Measurements from ENCODE around the gene CCDC183. TPM values are rescaled to one million over a fixed set of nuclear protein-coding genes. Genes with fewer than 3 reads are reported as not detected.

Gene CCDC183
- total RNA-seq, 1 experiment from 2014 or later = 4.2 TPM

GRCh38 chr9:136751244-136751643 lies 44.9 kb upstream of the CCDC183 start:
- Mint-ChIP-seq H3K4me1 (ENCODE audit: low read depth, unreplicated experiment) (no peaks in the 10 kb centered on the region), H3K9me3 (ENCODE audit: unreplicated experiment) (peaks cover 28% of the 10 kb centered on the region), H3K36me3 (ENCODE audit: insufficient read depth, unreplicated experiment) (no peaks in the 10 kb centered on the region), H3K4me3 (ENCODE audit: unreplicated experiment) (no peak overlapping the region), H3K27ac (ENCODE audit: unreplicated experiment) (no peak overlapping the region), H3K27me3 (ENCODE audit: insufficient read depth, unreplicated experiment) (no peaks in the 10 kb centered on the region)
- intact Hi-C loops (cut with micrococcal nuclease; ENCODE audit: unreplicated experiment) = no loop called here
- no peak overlapping the region for H3K4me3 ChIP-seq (ENCODE audit: low read depth, low read length)
- ChIA-PET CTCF (no interaction called here), POLR2A (no interaction called here)
- BruUV-seq (replicated peaks) = no TSS peak
- peaks cover 13% of the 10 kb centered on the region for H3K9me3 ChIP-seq
- H3K36me3 ChIP-seq (ENCODE audit: control insufficient read depth, insufficient read depth, low read length) = no peaks in the 10 kb centered on the region
- no peak for DNase-seq
- H3K27me3 ChIP-seq (replicated peaks; ENCODE audit: control insufficient read depth, insufficient read depth, low read length) = no peaks in the 10 kb centered on the region
- TF ChIP-seq CTCF (IDR thresholded peaks at IDR 0.05; ENCODE audit: insufficient read depth in 1 of 2, low read depth in 1 of 2, low read length in 1 of 2, severe bottlenecking in 1 of 2, unreplicated experiment in 1 of 2) = no peak
- H3K4me1 ChIP-seq = no peaks in the 10 kb centered on the region

- H3K9me3 Mint-ChIP-seq (ENCODE audit: unreplicated experiment) = peaks cover 28% of the 10 kb centered on the region
Measured at GRCh38 chr9:136751814-136752213, 44.3 kb upstream of the CCDC183 start.

GRCh38 chr9:136753371-136754058 lies 42.6 kb upstream of the CCDC183 start:
- H3K27me3 Mint-ChIP-seq (ENCODE audit: insufficient read depth, unreplicated experiment) = no peaks in the 10 kb centered on the region
- Histone ChIP-seq H3K27me3 (replicated peaks; ENCODE audit: control insufficient read depth, insufficient read depth, low read length) (no peaks in the 10 kb centered on the region), H3K4me1 (no peaks in the 10 kb centered on the region), H3K9me3 (peaks cover 13% of the 10 kb centered on the region), H3K4me3 (ENCODE audit: low read depth, low read length) (no peak overlapping the region), H3K36me3 (ENCODE audit: control insufficient read depth, insufficient read depth, low read length) (no peaks in the 10 kb centered on the region)
- CTCF ChIA-PET = no interaction called here
- DNase-seq = no peak
- POLR2A ChIA-PET = no interaction called here
- H3K27ac Mint-ChIP-seq (ENCODE audit: unreplicated experiment) = no peak overlapping the region
- no TSS peak for BruUV-seq (replicated peaks)
- no peak overlapping the region for H3K4me3 Mint-ChIP-seq (ENCODE audit: unreplicated experiment)
- H3K9me3 Mint-ChIP-seq (ENCODE audit: unreplicated experiment) = peaks cover 28% of the 10 kb centered on the region
- H3K4me1 Mint-ChIP-seq (ENCODE audit: low read depth, unreplicated experiment) = no peaks in the 10 kb centered on the region
- no peak for TF ChIP-seq CTCF (IDR thresholded peaks at IDR 0.05; ENCODE audit: insufficient read depth in 1 of 2, low read depth in 1 of 2, low read length in 1 of 2, severe bottlenecking in 1 of 2, unreplicated experiment in 1 of 2)
- no peaks in the 10 kb centered on the region for H3K36me3 Mint-ChIP-seq (ENCODE audit: insufficient read depth, unreplicated experiment)
- intact Hi-C loops (cut with micrococcal nuclease; ENCODE audit: unreplicated experiment) = no loop called here

More at GRCh38 chr9:136751814-136752213, 44.3 kb upstream of the CCDC183 start:
- Histone ChIP-seq H3K4me3 (ENCODE audit: low read depth, low read length) (no peak overlapping the region), H3K27me3 (replicated peaks; ENCODE audit: control insufficient read depth, insufficient read depth, low read length) (no peaks in the 10 kb centered on the region), H3K4me1 (no peaks in the 10 kb centered on the region), H3K36me3 (ENCODE audit: control insufficient read depth, insufficient read depth, low read length) (no peaks in the 10 kb centered on the region), H3K9me3 (peaks cover 13% of the 10 kb centered on the region)
- H3K36me3 Mint-ChIP-seq (ENCODE audit: insufficient read depth, unreplicated experiment) = no peaks in the 10 kb centered on the region
- ChIA-PET POLR2A (no interaction called here), CTCF (no interaction called here)
- H3K4me3 Mint-ChIP-seq (ENCODE audit: unreplicated experiment) = no peak overlapping the region
- no peak for TF ChIP-seq CTCF (IDR thresholded peaks at IDR 0.05; ENCODE audit: insufficient read depth in 1 of 2, low read depth in 1 of 2, low read length in 1 of 2, severe bottlenecking in 1 of 2, unreplicated experiment in 1 of 2)
- H3K4me1 Mint-ChIP-seq (ENCODE audit: low read depth, unreplicated experiment) = no peaks in the 10 kb centered on the region
- H3K27ac Mint-ChIP-seq (ENCODE audit: unreplicated experiment) = no peak overlapping the region
- intact Hi-C loops (cut with micrococcal nuclease; ENCODE audit: unreplicated experiment) = no loop called here
- DNase-seq = no peak
- no TSS peak for BruUV-seq (replicated peaks)
- no peaks in the 10 kb centered on the region for H3K27me3 Mint-ChIP-seq (ENCODE audit: insufficient read depth, unreplicated experiment)

Data from Caco-2 (cell line).